GM11168 (cell line): ENCODE results near the gene MACROD2.
"Not testable (repeated sequence)": the region's sequence is repeated elsewhere in the genome, so short reads cannot be mapped to it uniquely, and the experiment has no call there.

Experiments used
- in situ Hi-C: fragments of 300-500 bp; cut with MboI; formaldehyde crosslinking; loops from one replicate; pipeline ENCODE4 v1.12.0; 2022; ENCODE audit warnings: low sequenced_read_pairs; ENCODE audit not compliant: unreplicated experiment

Gene MACROD2

DNA sequence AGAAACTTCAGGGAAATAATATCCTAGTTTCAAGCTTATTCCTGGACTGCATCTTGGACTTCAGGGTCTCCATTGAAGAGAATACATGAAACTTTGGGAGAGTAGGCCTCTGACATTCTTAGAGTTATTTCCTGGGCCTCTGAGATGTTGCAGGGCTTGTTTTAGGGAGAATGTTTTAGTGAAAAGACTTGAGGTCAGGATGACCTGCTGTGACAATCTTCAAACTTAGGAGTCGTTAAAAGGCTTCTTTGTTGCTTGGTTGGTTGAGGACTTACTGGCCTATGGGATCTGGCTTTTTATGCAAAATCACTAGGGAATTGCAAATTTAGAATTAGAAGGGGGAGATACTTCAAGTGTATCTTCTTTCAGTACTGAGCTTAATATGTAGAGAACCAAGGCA is 955.3 kb downstream of the MACROD2 start:
- in situ Hi-C loops, result no loop called here

DNA sequence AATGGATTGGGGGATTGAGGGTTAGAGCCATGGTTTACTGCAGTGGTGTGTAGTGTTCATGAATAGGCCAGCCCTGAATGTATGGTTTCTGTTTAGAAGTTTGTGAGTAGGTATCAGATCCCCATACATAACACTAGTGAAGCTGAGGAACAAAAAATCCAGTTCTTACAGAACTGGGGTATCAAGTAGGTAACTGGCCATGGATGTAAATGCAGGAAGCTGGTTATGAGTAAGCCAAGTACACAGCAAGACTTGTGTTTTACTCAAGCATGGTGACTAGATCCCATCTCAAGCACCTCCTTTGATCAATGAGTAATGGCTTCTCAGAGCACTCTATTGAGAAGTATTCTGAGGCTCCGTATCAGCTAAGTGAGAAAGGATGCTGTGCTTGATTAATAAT is 955.8 kb downstream of the MACROD2 start:
- in situ Hi-C loops, result no loop called here

- in situ Hi-C loops, result no loop called here
Measured at GRCh38 chr20:14951707-14952418, 956.5 kb downstream of the MACROD2 start.

GRCh38 chr20:14953736-14954135 is 958.4 kb downstream of the MACROD2 start:
- in situ Hi-C loops, result no loop called here

DNA sequence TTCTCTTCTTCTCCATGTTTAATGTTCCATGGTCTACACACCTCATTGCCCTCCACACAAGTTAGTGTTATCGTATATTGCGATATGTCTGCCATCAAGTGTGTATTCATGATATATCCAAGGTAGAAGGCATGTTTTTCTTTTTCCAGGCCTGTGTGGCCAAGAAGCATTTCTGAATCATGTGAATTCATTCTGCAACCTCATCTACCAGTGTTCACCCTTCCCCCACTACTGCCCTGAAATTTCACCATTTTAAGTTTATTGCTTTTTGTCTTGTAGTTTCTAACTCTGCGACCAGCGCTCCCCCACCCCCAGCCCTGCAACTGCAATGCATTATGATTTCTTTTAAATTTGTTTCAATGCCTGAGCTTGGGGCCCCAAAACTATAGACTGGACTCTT is 960.1 kb downstream of the MACROD2 start:
- in situ Hi-C loops, result no loop called here

DNA sequence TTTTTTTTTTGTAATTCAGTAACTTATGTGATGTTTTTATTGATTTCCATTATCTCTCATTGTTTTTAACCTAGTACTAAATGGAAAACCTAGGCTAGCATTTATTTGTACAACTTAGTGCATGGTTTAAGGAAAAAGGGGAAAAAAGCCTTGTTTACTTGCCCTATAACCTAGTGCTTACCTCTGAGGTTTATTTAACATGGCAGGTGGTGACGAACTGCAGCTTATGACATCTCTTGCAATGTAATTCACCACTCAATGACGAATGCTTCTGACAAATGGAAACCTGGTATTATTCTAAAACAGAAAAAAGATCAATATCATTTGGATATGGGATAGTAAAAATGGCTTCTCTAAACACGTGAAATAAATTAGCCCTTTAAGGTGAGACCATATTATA is 960.7 kb downstream of the MACROD2 start:
- in situ Hi-C loops, result no loop called here

GRCh38 chr20:14956538-14956937 is 961.2 kb downstream of the MACROD2 start:
- in situ Hi-C loops, result no loop called here

- in situ Hi-C loops, result no loop called here
Measured at GRCh38 chr20:14957402-14957801, 962.1 kb downstream of the MACROD2 start.

DNA sequence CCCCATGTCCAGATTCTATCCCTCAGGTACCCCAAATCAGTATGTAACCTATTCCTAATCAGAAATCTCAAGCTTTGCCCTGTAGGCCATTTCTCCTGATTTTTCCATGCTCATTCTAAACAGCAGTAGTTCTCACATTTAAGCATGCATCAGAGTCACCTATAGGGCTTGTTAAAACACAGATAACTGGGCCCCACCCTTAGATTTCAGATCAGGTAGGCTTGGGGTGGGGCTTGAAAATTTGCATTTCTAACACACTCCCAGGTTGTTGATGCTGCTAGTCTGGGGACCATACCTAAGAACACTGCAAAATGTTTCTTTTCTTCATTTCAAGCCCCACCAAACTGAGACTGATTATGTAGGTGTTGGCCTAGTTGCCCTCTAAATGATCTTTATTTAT is 963.3 kb downstream of the MACROD2 start:
- in situ Hi-C loops, result no loop called here

GRCh38 chr20:14959506-14960475 is 964.5 kb downstream of the MACROD2 start:
- in situ Hi-C loops, result no loop called here

DNA sequence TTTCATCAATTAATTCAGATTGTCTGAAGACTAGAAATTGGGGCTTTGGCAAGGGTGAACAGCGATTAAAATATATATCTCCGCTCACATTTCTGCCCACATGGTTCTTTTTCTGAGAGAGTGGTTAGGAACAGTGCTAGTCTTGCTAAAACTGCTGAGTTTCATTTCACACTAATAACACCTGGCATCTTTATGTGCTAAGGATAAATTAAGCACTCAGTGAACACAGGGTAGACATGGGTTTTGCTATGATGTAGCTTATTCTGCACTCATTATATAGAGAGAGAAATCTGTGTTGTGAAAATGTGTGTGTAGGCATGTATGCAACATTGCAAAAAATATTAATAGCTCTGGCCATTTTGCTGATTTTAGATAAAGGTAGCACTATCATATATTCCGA is 965.5 kb downstream of the MACROD2 start:
- in situ Hi-C loops, result no loop called here

DNA sequence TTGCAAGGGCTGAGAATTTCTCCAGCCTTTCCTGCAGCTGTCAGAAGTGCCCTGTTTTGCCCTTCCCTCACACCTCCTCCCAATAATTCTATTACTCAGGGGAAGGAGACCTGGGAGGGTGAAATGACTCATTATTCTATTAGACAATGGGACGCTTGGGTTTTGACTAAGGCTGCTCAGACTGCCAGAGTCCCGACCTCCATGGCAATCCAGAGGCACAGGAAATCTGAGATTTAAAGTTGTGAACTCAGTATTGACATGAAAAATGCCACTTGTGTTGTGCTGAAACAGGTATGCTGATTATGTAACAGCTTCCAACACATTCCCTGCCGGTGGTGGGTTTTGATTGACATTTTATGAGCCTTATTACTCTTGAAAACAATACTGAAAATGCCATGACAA is 967.9 kb downstream of the MACROD2 start:
- in situ Hi-C loops, result no loop called here

- in situ Hi-C loops, result no loop called here
Measured at GRCh38 chr20:14966203-14966602, 970.9 kb downstream of the MACROD2 start.

DNA sequence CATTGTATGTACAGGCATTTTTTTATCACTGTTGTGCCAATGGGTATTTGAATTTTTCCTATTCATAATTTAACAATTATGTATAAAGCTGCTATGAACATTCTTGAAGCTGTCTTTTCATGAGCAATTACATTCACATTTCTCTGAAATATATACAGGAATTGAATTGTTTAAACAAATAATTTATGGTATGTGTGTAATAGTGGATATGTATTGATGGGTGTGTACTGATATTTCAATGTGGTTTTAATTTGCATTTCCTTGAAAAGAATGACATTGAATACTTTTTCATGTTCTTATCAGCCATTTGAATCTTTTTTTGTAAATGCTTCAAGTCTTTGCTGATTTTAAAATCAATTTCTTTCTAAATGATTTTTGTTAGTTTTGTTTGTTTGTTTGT is 971.5 kb downstream of the MACROD2 start:
- in situ Hi-C loops, result no loop called here

- in situ Hi-C loops, result no loop called here
Measured at GRCh38 chr20:14972256-14972655, 976.9 kb downstream of the MACROD2 start.

DNA sequence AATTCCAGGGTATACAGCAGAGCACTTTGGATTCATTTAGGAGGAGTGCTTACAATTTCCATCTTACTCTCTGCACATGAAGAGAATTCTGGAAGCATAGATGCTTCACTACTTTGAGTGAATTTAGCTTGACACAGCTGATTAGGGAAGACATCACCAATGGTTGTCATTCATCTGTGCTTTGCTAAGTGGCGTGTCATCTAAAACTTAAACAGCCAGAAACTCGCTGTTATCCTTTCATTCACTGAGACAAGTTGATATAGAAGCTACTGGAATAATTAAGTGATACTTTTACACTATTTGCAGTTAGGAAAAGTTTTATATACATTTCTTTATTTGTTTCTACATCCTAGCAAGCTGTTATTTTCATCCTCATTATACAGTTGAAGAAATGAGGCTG is 977.4 kb downstream of the MACROD2 start:
- in situ Hi-C loops, result no loop called here

GRCh38 chr20:14979453-14979986 is 984.2 kb downstream of the MACROD2 start:
- in situ Hi-C loops, result no loop called here

DNA sequence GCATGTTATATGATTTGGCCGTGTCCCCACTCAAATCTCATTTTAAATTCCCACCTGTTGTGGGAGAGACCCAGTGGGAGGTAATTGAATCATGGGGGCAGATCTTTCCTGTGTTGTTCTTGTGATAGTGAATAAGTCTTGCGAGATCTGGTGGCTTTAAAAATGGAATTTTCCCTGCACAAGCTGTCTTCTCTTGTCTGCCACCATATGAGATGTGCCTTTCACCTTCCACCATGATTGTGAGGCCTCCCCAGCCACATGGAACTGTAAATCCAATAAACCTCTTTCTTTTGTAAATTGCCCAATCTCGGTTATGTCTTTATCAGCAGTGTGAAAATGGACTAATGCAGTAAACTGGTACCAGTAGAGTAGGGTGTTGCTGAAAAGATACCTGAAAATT is 986.2 kb downstream of the MACROD2 start:
- in situ Hi-C loops, result not testable (repeated sequence)

DNA sequence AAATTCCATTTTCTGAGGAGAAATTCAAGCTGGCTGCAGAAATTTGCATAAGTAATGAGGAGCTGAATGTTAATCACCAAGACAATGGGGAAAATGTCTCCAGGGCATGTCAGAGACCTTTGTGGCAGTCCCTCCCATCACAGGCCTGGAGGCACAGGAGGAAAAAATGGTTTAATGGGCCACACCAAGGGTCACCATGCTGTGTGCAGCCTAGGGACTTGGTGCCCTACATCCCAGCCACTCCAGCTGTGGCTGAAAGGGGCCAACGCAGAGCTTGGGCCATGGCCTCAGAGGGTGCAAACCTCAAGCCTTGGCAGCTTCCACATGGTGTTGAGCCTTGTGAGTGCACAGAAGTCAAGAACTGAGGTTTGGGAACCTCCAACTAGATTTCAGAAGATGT is 987.0 kb downstream of the MACROD2 start:
- in situ Hi-C loops, result not testable (repeated sequence)

DNA sequence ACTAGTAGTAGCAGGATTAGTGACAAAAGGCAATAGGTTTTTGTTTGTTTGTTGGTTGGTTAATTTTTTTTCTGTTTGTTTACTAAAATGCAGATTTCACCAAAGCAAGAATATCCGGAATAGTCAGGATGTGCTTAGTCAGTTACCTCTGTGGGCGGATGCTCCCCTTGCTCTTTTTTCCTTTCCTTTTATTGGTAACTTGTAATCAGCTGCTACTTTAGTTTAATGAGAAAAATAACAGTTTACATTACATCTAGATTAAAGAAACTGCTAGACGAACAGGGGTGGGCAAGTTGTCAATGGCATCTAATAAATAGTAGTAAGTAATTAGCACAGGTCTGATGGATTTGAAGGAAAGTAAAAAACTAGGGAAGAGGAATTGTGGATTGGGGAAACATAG is 989.0 kb downstream of the MACROD2 start:
- in situ Hi-C loops, result no loop called here
